ENCODE measurements around the gene SUB1.

DNA sequence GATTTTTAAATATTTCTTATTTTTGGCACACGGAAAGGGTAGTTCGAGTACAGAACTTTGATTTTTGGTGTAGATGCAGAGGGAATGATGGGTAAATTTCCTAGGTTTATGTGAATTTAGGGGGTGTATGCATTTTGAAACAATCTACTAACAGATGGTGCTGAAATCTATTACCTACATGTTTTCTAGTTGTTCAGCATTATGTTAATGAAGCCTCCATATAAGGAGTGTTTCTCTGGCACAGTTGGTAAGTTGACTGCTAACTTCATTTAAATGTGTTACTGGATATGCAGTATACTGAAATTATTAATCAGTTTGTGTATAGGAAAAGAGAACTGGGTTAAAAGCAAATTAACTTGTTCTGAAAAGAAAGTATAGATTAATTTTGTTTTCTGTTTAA is 17.5 kb downstream of the SUB1 start:
- TF ChIP-seq, protein P1, sequence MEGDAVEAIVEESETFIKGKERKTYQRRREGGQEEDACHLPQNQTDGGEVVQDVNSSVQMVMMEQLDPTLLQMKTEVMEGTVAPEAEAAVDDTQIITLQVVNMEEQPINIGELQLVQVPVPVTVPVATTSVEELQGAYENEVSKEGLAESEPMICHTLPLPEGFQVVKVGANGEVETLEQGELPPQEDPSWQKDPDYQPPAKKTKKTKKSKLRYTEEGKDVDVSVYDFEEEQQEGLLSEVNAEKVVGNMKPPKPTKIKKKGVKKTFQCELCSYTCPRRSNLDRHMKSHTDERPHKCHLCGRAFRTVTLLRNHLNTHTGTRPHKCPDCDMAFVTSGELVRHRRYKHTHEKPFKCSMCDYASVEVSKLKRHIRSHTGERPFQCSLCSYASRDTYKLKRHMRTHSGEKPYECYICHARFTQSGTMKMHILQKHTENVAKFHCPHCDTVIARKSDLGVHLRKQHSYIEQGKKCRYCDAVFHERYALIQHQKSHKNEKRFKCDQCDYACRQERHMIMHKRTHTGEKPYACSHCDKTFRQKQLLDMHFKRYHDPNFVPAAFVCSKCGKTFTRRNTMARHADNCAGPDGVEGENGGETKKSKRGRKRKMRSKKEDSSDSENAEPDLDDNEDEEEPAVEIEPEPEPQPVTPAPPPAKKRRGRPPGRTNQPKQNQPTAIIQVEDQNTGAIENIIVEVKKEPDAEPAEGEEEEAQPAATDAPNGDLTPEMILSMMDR (conservative IDR thresholded peaks at IDR 0.05 in 1 of 2, IDR thresholded peaks at IDR 0.05 in 1 of 2; ENCODE audit: low read depth in 1 of 2, low read length in 2 of 2), result no peak
- no peak for TF ChIP-seq EZH2 (IDR thresholded peaks at IDR 0.05; ENCODE audit: low read length, missing control alignments)

Data from fibroblast of lung (primary cell).